Ovary (tissue), 9 donors: Measurements from ENCODE around the gene NABP1. TPM values are rescaled to one million over a fixed set of nuclear protein-coding genes. Genes with fewer than 3 reads are reported as not detected.

ENCODE experiments used
- DNase-seq, 5 donors: peaks; one replicate each; pipeline ENCODE4 v3.0.0-alpha.2; 2019 to 2020
- H3K27ac ChIP-seq, 2 donors: fragments of 200-600 bp; one replicate each; pipeline versions ENCODE4 v1.5.1 to v1.8.0; 2019 to 2022
- H3K27me3 ChIP-seq: fragments of 200-600 bp; one replicate; pipeline ENCODE4 v1.8.0; 2022
- H3K36me3 ChIP-seq: fragments of 200-600 bp; sonication (generic); one replicate; pipeline ENCODE4 v1.5.1; 2019
- H3K4me1 ChIP-seq: one replicate; pipeline ENCODE4 v1.8.1; 2013; ENCODE audit warnings: mild to moderate bottlenecking, moderate library complexity; ENCODE audit not compliant: insufficient read depth
- H3K4me3 ChIP-seq: fragments of 200-600 bp; sonication (generic); one replicate; pipeline ENCODE4 v1.5.1; 2017
- H3K9me3 ChIP-seq, 2 donors: fragments of 200-600 bp in 1 of 2; sonication (generic) in 1 of 2; one replicate each; pipeline versions ENCODE4 v1.5.1 to v1.8.1; 2013 to 2019; ENCODE audit warnings: mild to moderate bottlenecking in 1 of 2, moderate library complexity in 1 of 2
- EP300 ChIP-seq: sonication (generic); formaldehyde crosslinking; IDR thresholded peaks from one replicate; pipeline ENCODE4 v1.6.1; 2017; ENCODE audit warnings: antibody characterized with exemption
- POLR2A ChIP-seq: fragments of 450-650 bp; IDR thresholded peaks from one replicate; pipeline ENCODE4 v1.6.1; 2017; ENCODE audit warnings: antibody characterized with exemption, mild to moderate bottlenecking, moderate library complexity
- WGBS, 3 donors: extraction: QIAGEN DNeasy Blood & Tissue Kit in 1 of 3; methylation state at CpG; one replicate each; pipeline versions ENCODE4 v1.1.5 to v1.1.7; 2013 to 2017; 5-methylcytosine and 5-hydroxymethylcytosine counted together
- intact Hi-C, 4 donors: fragments of 100-400 bp; cut with DNase I; formaldehyde crosslinking; loops; one replicate each; pipeline versions ENCODE4 v1.11.0 to v1.15.1; 2022 to 2023
- polyA plus RNA-seq, 2 donors: library from polyadenylated mRNA; stranded (reverse); fragments of 200-250 nt in 1 of 2; fragments of 350-450 nt in 1 of 2; fragmentation: Illumina TruSeq in 1 of 2; extraction: RNeasy Lipid Tissue Mini Kit (QIAGEN cat#74804) in 1 of 2; gene quantifications; one replicate each; pipeline ENCODE4 v1.2.3, GENCODE V29; 2013 to 2014
- total RNA-seq, 7 donors: library from RNA; depleted of rRNA in 2 of 7; stranded (reverse); fragments of >200 nt in 2 of 7; fragmentation: NEBNext Ultra II Directional in 3 of 7; extraction: Animal tissue kit (Norgen Biotek cat#: 25700) in 3 of 7; gene quantifications; one replicate each; pipeline versions ENCODE4 v1.1.0 to v1.2.4, GENCODE V29; 2016 to 2023
- TF ChIP-seq, protein P1 (sequence below), 3 donors: fragments of 450-650 bp in 2 of 3; fragments of 200-600 bp in 1 of 3; IDR thresholded peaks; one replicate each; pipeline versions ENCODE4 v1.5.1 to v1.8.0; 2016 to 2022; ENCODE audit warnings: antibody characterized with exemption in 3 of 3, mild to moderate bottlenecking in 1 of 3
- donor health status: DM: no; HTN: no; CAD: no; lungs with moderate emphysema.
- donor health status: DM: no; HTN: no; CAD: no.
- donor health status: Bipolar disorder and iron deficiency.
- donor health status: DM: yes; HTN: yes; CAD: no.
- donor health status: DM: no; HTN: no; CAD: no.
- donor health status: DM: yes; HTN: yes; CAD: no.

The NABP1 gene
- total and polyA plus RNA-seq, 9 donors: 5.3 to 19.1 (median 13.4) TPM

- no peak for TF ChIP-seq EP300
- no peak for TF ChIP-seq POLR2A
- TF ChIP-seq, protein P1, sequence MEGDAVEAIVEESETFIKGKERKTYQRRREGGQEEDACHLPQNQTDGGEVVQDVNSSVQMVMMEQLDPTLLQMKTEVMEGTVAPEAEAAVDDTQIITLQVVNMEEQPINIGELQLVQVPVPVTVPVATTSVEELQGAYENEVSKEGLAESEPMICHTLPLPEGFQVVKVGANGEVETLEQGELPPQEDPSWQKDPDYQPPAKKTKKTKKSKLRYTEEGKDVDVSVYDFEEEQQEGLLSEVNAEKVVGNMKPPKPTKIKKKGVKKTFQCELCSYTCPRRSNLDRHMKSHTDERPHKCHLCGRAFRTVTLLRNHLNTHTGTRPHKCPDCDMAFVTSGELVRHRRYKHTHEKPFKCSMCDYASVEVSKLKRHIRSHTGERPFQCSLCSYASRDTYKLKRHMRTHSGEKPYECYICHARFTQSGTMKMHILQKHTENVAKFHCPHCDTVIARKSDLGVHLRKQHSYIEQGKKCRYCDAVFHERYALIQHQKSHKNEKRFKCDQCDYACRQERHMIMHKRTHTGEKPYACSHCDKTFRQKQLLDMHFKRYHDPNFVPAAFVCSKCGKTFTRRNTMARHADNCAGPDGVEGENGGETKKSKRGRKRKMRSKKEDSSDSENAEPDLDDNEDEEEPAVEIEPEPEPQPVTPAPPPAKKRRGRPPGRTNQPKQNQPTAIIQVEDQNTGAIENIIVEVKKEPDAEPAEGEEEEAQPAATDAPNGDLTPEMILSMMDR (IDR thresholded peaks at IDR 0.05): no peak
- no peaks in the 10 kb centered on the region for H3K36me3 ChIP-seq
- no peak for DNase-seq
- H3K4me1 ChIP-seq: no peaks in the 10 kb centered on the region
- H3K9me3 ChIP-seq: no peaks in the 10 kb centered on the region
- intact Hi-C loops: loop anchor here in 3 of 4 donors (5.0 to 10.0 kb wide), 3 partner anchors 129 to 139 kb away; no protein-coding TSS in a partner anchor
- H3K27ac ChIP-seq: no peak overlapping the region
- no peak overlapping the region for H3K4me3 ChIP-seq
- 89 to 93% (median 93%) methylated on average over 1 of the region's 1 CpG for WGBS, 3 donors
- no peaks in the 10 kb centered on the region for H3K27me3 ChIP-seq
Observed at GRCh38 chr2:191693778-191694177, 15.8 kb downstream of the NABP1 start.

DNA sequence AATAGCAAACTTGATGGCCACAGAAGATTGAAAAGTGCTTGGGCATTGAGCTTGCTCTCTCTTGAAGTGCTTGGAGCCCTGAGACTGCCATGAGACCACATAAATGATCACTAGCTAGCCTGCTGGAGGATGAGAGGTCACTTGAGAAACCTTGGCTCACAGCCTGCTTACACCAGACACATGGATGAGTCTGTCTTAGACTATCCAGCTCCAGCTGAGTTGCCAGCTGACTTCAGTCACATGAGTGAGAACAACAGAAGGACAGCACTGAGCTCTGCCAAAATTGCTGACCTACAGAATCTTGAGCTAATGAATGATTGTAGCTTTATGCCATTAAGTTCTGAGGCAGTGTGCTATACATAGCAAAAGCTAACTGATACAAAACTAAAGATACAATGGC lies 18.1 kb downstream of the NABP1 start:
- TF ChIP-seq, protein P1 (IDR thresholded peaks at IDR 0.05): no peak
- no peak for TF ChIP-seq POLR2A
- no peak for TF ChIP-seq EP300
- no peaks in the 10 kb centered on the region for H3K4me1 ChIP-seq
- H3K9me3 ChIP-seq: no peaks in the 10 kb centered on the region
- no peak overlapping the region for H3K4me3 ChIP-seq
- DNase-seq: no peak
- no peak overlapping the region for H3K27ac ChIP-seq
- intact Hi-C loops: loop anchor here in 2 of 4 donors (10.0 kb wide), 2 partner anchors 131 to 141 kb away; no protein-coding TSS in a partner anchor
- H3K27me3 ChIP-seq: no peaks in the 10 kb centered on the region
- no peaks in the 10 kb centered on the region for H3K36me3 ChIP-seq

DNA sequence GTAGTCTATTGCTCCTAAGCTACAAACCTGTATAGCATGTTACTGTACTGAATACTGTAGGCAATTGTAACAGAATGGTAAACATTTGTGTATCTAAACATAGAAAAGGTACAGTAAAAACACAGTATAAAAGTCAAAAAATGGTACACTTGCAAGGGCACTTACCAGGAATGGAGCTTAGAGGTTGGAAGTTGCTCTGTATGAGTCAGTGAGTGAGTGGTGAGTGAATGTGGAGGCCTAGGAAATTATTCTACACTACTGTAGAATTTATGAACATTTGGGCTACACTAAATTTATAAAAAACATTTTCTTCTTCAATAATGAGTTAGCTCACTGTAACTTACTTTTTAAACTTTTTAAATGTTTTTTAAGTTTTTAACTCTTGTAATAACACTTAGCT lies 19.0 kb downstream of the NABP1 start:
- Histone ChIP-seq H3K36me3 (no peaks in the 10 kb centered on the region), H3K4me1 (no peaks in the 10 kb centered on the region), H3K4me3 (no peak overlapping the region), H3K9me3 (no peaks in the 10 kb centered on the region), H3K27ac (no peak overlapping the region), H3K27me3 (no peaks in the 10 kb centered on the region)
- TF ChIP-seq, protein P1 (IDR thresholded peaks at IDR 0.05): no peak
- no peak for DNase-seq
- intact Hi-C loops: loop anchor here in 2 of 4 donors (10.0 kb wide), 2 partner anchors 132 to 142 kb away; no protein-coding TSS in a partner anchor

GRCh38 chr2:191697870-191698269 lies 19.9 kb downstream of the NABP1 start:
- H3K4me1 ChIP-seq: no peaks in the 10 kb centered on the region
- H3K9me3 ChIP-seq: no peaks in the 10 kb centered on the region
- WGBS, 3 donors: 95 to 97% (median 97%) methylated on average over 3 of the region's 3 CpGs
- intact Hi-C loops: loop anchor here in 2 of 4 donors (10.0 kb wide), 2 partner anchors 133 to 143 kb away; no protein-coding TSS in a partner anchor
- no peaks in the 10 kb centered on the region for H3K27me3 ChIP-seq
- H3K4me3 ChIP-seq: no peak overlapping the region
- H3K36me3 ChIP-seq: no peaks in the 10 kb centered on the region
- TF ChIP-seq, protein P1 (IDR thresholded peaks at IDR 0.05): no peak
- no peak for TF ChIP-seq POLR2A
- TF ChIP-seq EP300: no peak
- no peak overlapping the region for H3K27ac ChIP-seq
- no peak for DNase-seq
